Measurements from ENCODE around the gene ZNF823.
A peak's percentile ranks its signal among the peaks of the same experiment; 100 is the strongest.
"Not testable (repeated sequence)": the region's sequence is repeated elsewhere in the genome, so short reads cannot be mapped to it uniquely, and the experiment has no call there.

The ZNF823 gene

GRCh38 chr19:11781295-11782057 lies 42.7 kb upstream of the ZNF823 start:
- Histone ChIP-seq H3K4me1 (ENCODE audit: low read length) (peaks cover 12% of the 10 kb centered on the region), H2AFZ (ENCODE audit: low read depth, low read length) (no peak overlapping the region), H4K20me1 (ENCODE audit: insufficient read depth, low read length) (no peaks in the 10 kb centered on the region), H3K9ac (ENCODE audit: low read length) (no peak overlapping the region), H3K79me2 (ENCODE audit: low read length) (no peaks in the 10 kb centered on the region), H3K4me2 (ENCODE audit: low read length) (no peak overlapping the region), H3K4me3 (ENCODE audit: low read length) (no peak overlapping the region), H3K27me3 (ENCODE audit: low read depth, low read length) (no peaks in the 10 kb centered on the region), H3K36me3 (replicated peaks; ENCODE audit: low read depth, low read length) (peaks cover 87% of the 10 kb centered on the region), H3K9me3 (ENCODE audit: insufficient read depth, low read length) (peaks cover 66% of the 10 kb centered on the region), H3K27ac (ENCODE audit: low read length) (peak overlapping the region; percentile 78)
- TF ChIP-seq CTCF (IDR thresholded peaks at IDR 0.05; ENCODE audit: low read depth, low read length) (no peak), EZH2phosphoT487 (IDR thresholded peaks at IDR 0.05; ENCODE audit: low read depth) (no peak)

GRCh38 chr19:11780431-11781020 lies 41.8 kb upstream of the ZNF823 start:
- Histone ChIP-seq H3K4me3 (ENCODE audit: low read length) (no peak overlapping the region), H3K27me3 (ENCODE audit: low read depth, low read length) (no peaks in the 10 kb centered on the region), H3K9ac (ENCODE audit: low read length) (no peak overlapping the region), H3K36me3 (replicated peaks; ENCODE audit: low read depth, low read length) (peaks cover 89% of the 10 kb centered on the region), H3K9me3 (ENCODE audit: insufficient read depth, low read length) (peaks cover 76% of the 10 kb centered on the region), H2AFZ (ENCODE audit: low read depth, low read length) (no peak overlapping the region), H4K20me1 (ENCODE audit: insufficient read depth, low read length) (no peaks in the 10 kb centered on the region), H3K27ac (ENCODE audit: low read length) (no peak overlapping the region), H3K79me2 (ENCODE audit: low read length) (no peaks in the 10 kb centered on the region), H3K4me2 (ENCODE audit: low read length) (no peak overlapping the region), H3K4me1 (ENCODE audit: low read length) (peaks cover 12% of the 10 kb centered on the region)
- no peak for TF ChIP-seq CTCF (IDR thresholded peaks at IDR 0.05; ENCODE audit: low read depth, low read length)

- not testable (repeated sequence) for H3K27me3 ChIP-seq (ENCODE audit: low read depth, low read length); H3K27ac ChIP-seq (ENCODE audit: low read length); H3K9ac ChIP-seq (ENCODE audit: low read length); H3K4me1 ChIP-seq (ENCODE audit: low read length); H4K20me1 ChIP-seq (ENCODE audit: insufficient read depth, low read length); H3K79me2 ChIP-seq (ENCODE audit: low read length); H2AFZ ChIP-seq (ENCODE audit: low read depth, low read length); H3K4me3 ChIP-seq (ENCODE audit: low read length); H3K4me2 ChIP-seq (ENCODE audit: low read length)
- Histone ChIP-seq H3K36me3 (replicated peaks; ENCODE audit: low read depth, low read length) (peaks cover 79% of the 10 kb centered on the region), H3K9me3 (ENCODE audit: insufficient read depth, low read length) (peaks cover 65% of the 10 kb centered on the region)
These were observed 37.9 kb upstream of the ZNF823 start for GRCh38 chr19:11776669-11777068.

GRCh38 chr19:11771520-11771919 lies 32.8 kb upstream of the ZNF823 start:
- H3K4me1 ChIP-seq (ENCODE audit: low read length); H3K27ac ChIP-seq (ENCODE audit: low read length); H3K27me3 ChIP-seq (ENCODE audit: low read depth, low read length); H3K9ac ChIP-seq (ENCODE audit: low read length); H4K20me1 ChIP-seq (ENCODE audit: insufficient read depth, low read length); H3K4me3 ChIP-seq (ENCODE audit: low read length); H3K4me2 ChIP-seq (ENCODE audit: low read length); H2AFZ ChIP-seq (ENCODE audit: low read depth, low read length): not testable (repeated sequence)
- H3K9me3 ChIP-seq (ENCODE audit: insufficient read depth, low read length), result peaks cover 47% of the 10 kb centered on the region
- peaks cover 34% of the 10 kb centered on the region for H3K79me2 ChIP-seq (ENCODE audit: low read length)
- peaks cover 56% of the 10 kb centered on the region for H3K36me3 ChIP-seq (replicated peaks; ENCODE audit: low read depth, low read length)

- H3K27ac ChIP-seq (ENCODE audit: low read length), result no peak overlapping the region
- peaks cover 45% of the 10 kb centered on the region for H3K36me3 ChIP-seq (replicated peaks; ENCODE audit: low read depth, low read length)
- no peaks in the 10 kb centered on the region for H3K27me3 ChIP-seq (ENCODE audit: low read depth, low read length)
- peaks cover 34% of the 10 kb centered on the region for H3K9me3 ChIP-seq (ENCODE audit: insufficient read depth, low read length)
- H3K79me2 ChIP-seq (ENCODE audit: low read length), result peaks cover 32% of the 10 kb centered on the region
- no peaks in the 10 kb centered on the region for H4K20me1 ChIP-seq (ENCODE audit: insufficient read depth, low read length)
- no peak overlapping the region for H3K4me2 ChIP-seq (ENCODE audit: low read length)
- H3K9ac ChIP-seq (ENCODE audit: low read length), result no peak overlapping the region
- H2AFZ ChIP-seq (ENCODE audit: low read depth, low read length), result no peak overlapping the region
- H3K4me3 ChIP-seq (ENCODE audit: low read length), result no peak overlapping the region
- TF ChIP-seq CTCF (IDR thresholded peaks at IDR 0.05; ENCODE audit: low read depth, low read length) (no peak), EZH2phosphoT487 (IDR thresholded peaks at IDR 0.05; ENCODE audit: low read depth) (no peak)
- H3K4me1 ChIP-seq (ENCODE audit: low read length), result peaks cover 12% of the 10 kb centered on the region
These were observed 31.2 kb upstream of the ZNF823 start for GRCh38 chr19:11769995-11770394.

Data from OCI-LY3 (cell line).